Measurements from ENCODE around the gene CACNG3. TPM values are rescaled to one million over a fixed set of nuclear protein-coding genes. Genes with fewer than 3 reads are reported as not detected.

Gene CACNG3
- total RNA-seq, 1 donor from 2014 or later, result not detected

GRCh38 chr16:24217461-24217860 lies 38.7 kb upstream of the CACNG3 start:
- Histone ChIP-seq H3K9me3 (no peaks in the 10 kb centered on the region), H3K27ac (no peak overlapping the region), H3K36me3 (no peaks in the 10 kb centered on the region), H3K4me3 (no peak overlapping the region), H3K4me1 (no peaks in the 10 kb centered on the region), H3K27me3 (no peaks in the 10 kb centered on the region)
- no peak for TF ChIP-seq CTCF (IDR thresholded peaks at IDR 0.05)
- no peak for ATAC-seq
- intact Hi-C loops (cut with DNase I), result no loop called here
- DNase-seq, result no peak

DNA sequence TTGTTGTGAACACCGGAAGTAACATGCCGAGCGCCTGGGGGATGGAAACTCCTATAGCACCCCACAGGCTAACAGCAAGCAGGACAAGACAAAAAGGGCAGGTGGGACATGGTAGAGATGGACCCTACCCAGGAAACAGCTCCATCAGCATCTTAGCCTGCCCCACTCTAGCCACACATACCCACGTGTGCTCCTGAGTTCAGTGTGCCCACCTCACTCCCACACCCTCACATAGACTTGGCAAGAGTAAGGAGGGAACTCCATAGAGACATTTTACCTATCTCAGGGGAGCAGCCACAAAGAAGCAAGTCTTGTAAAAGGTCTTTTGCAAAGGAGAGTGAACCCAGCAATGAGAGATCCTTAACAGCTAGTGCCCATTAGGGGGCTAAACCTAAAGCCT lies 37.8 kb upstream of the CACNG3 start:
- intact Hi-C loops (cut with DNase I), result no loop called here
- DNase-seq, result no peak
- H3K4me1 ChIP-seq, result no peaks in the 10 kb centered on the region
- no peaks in the 10 kb centered on the region for H3K27me3 ChIP-seq
- no peak overlapping the region for H3K4me3 ChIP-seq
- H3K9me3 ChIP-seq, result no peaks in the 10 kb centered on the region
- TF ChIP-seq CTCF (IDR thresholded peaks at IDR 0.05), result no peak
- H3K27ac ChIP-seq, result no peak overlapping the region
- H3K36me3 ChIP-seq, result no peaks in the 10 kb centered on the region
- ATAC-seq, result no peak

- Histone ChIP-seq H3K9me3 (no peaks in the 10 kb centered on the region), H3K4me3 (no peak overlapping the region), H3K27me3 (no peaks in the 10 kb centered on the region), H3K4me1 (no peaks in the 10 kb centered on the region), H3K27ac (no peak overlapping the region), H3K36me3 (no peaks in the 10 kb centered on the region)
- TF ChIP-seq CTCF (IDR thresholded peaks at IDR 0.05), result no peak
- DNase-seq (no peak), ATAC-seq (no peak)
- intact Hi-C loops (cut with DNase I), result no loop called here
Measured at GRCh38 chr16:24221219-24221618, 34.9 kb upstream of the CACNG3 start.

DNA sequence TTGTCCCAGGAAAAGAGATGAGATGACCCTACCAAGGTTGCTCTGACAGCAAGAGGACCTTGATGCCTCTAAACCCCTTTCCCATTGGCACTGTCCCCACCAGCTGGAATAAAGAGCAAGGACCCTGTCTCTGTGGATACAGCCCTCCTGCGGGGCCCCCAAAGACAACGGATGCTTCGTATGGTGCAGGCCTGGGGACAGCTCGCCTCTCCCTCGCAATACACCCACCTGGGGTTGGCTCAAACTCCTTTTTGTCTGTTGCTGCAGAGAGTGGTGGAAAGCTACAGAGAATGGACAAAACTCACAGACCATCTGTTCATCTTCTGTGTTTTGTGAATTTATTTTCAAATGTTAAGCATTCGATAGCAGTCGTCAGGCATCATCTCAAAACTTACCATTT lies 27.6 kb upstream of the CACNG3 start:
- intact Hi-C loops (cut with DNase I), result no loop called here
- no peaks in the 10 kb centered on the region for H3K9me3 ChIP-seq
- no peak overlapping the region for H3K4me3 ChIP-seq
- H3K27me3 ChIP-seq, result no peaks in the 10 kb centered on the region
- no peak overlapping the region for H3K27ac ChIP-seq
- H3K36me3 ChIP-seq, result no peaks in the 10 kb centered on the region
- ATAC-seq (no peak), DNase-seq (no peak)
- no peaks in the 10 kb centered on the region for H3K4me1 ChIP-seq
- no peak for TF ChIP-seq CTCF (IDR thresholded peaks at IDR 0.05)

GRCh38 chr16:24232936-24233335 lies 23.2 kb upstream of the CACNG3 start:
- no peak for TF ChIP-seq CTCF (IDR thresholded peaks at IDR 0.05)
- intact Hi-C loops (cut with DNase I), result no loop called here
- Histone ChIP-seq H3K4me1 (no peaks in the 10 kb centered on the region), H3K4me3 (no peak overlapping the region), H3K27me3 (no peaks in the 10 kb centered on the region), H3K27ac (no peak overlapping the region), H3K9me3 (no peaks in the 10 kb centered on the region), H3K36me3 (no peaks in the 10 kb centered on the region)
- DNase-seq (no peak), ATAC-seq (no peak)

GRCh38 chr16:24234737-24235136 lies 21.4 kb upstream of the CACNG3 start:
- Histone ChIP-seq H3K36me3 (no peaks in the 10 kb centered on the region), H3K27me3 (no peaks in the 10 kb centered on the region), H3K9me3 (no peaks in the 10 kb centered on the region), H3K4me3 (no peak overlapping the region), H3K27ac (no peak overlapping the region), H3K4me1 (no peaks in the 10 kb centered on the region)
- DNase-seq (no peak), ATAC-seq (no peak)
- TF ChIP-seq CTCF (IDR thresholded peaks at IDR 0.05), result no peak
- intact Hi-C loops (cut with DNase I), result no loop called here
